Measurements from ENCODE around the gene MCM9.

The MCM9 gene

GRCh38 chr6:118865100-118865391 lies 69.9 kb downstream of the MCM9 start:
- DNase-seq (ENCODE audit: low read depth, low spot score): no peak

- DNase-seq (ENCODE audit: low read depth, low spot score): no peak
Measured at GRCh38 chr6:118864341-118865099, 70.4 kb downstream of the MCM9 start.

GRCh38 chr6:118862443-118862842 lies 72.5 kb downstream of the MCM9 start:
- no peak for DNase-seq (ENCODE audit: low read depth, low spot score)

GRCh38 chr6:118860880-118861279 lies 74.1 kb downstream of the MCM9 start:
- DNase-seq (ENCODE audit: low read depth, low spot score): no peak

- no peak for DNase-seq (ENCODE audit: low read depth, low spot score)
Measured at GRCh38 chr6:118860363-118860762, 74.6 kb downstream of the MCM9 start.

GRCh38 chr6:118859517-118860064 lies 75.4 kb downstream of the MCM9 start:
- DNase-seq (ENCODE audit: low read depth, low spot score): no peak

DNA sequence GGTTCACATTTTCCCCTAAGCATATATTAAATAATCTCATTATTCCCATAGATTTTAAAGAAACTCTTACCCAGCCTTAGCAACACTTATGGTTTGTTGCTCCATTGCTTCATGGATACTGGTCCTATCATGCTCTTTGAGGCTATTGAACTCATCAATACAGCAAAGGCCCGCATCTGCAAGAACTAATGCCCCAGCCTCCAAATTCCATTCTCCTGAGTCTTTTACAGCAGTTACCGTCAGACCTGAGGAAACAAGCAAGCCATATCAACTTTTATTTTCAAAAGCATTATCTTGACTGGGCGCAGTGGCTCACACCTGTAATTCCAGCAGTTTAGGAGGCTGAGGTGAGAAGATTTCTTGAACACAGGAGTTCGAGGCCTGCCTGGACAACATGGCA lies 78.7 kb downstream of the MCM9 start:
- DNase-seq (ENCODE audit: low read depth, low spot score): no peak

DNA sequence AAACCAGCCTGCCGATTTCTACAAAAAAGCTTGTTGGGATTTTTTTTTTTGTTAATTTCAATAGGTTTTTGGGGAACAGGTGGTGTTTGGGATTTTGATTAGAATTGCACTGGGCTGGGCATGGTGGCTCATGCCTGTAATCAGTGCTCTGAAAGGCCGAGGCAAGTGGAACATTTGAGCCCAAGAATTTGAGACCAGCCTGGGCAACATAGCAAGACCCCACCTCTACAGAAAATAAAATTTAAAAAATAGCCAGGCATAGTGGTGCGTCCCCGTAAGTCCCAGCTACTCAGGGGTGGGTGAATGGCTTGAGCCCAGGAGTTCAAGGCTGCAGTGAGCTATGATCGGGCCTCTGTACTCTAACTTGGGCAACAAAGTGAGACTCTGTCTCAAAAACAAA lies 81.6 kb downstream of the MCM9 start:
- DNase-seq (ENCODE audit: low read depth, low spot score): no peak

DNA sequence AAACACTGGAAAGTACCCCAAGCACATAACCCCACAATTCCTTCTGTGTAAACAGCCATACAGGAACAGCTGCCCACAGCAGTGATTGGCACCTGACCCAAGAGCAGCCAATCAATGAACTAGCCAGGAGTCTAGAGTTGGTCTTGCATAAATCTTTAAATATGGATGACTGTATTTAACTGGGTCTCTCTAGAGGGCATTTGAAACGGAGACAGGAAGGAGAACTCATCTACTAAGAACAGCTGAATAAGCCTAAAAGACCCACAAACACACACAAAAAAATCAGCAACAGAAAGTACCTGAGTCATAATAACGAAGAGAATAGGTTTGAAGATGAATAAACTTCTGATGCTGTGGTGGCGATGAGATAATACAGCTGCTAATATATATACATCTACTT lies 90.0 kb downstream of the MCM9 start:
- no peak for DNase-seq (ENCODE audit: low read depth, low spot score)

- peak; percentile 47 for DNase-seq (ENCODE audit: low read depth, low spot score)
Measured at GRCh38 chr6:118843685-118844390, 91.1 kb downstream of the MCM9 start.

DNA sequence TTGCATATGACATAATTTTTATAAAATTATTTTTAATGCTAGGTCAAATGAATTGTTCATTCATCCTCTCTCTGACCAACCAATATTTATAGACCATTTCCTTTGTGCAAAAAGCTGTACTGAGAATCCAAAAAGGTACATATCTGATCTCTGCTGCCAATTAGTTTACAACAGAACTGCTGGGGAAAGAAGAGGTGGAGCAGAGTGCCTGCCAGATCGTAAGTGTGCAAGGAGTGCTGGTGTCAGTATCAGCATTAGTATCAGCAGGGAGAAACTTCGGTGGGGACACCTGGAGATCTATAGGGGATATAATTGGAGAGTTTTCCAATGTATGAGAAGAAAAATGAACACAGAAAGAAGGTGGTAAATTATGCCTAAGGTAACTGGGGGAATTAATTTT lies 104.3 kb downstream of the MCM9 start:
- no peak for DNase-seq (ENCODE audit: low read depth, low spot score)

- no peak for DNase-seq (ENCODE audit: low read depth, low spot score)
Measured at GRCh38 chr6:118829817-118830478, 105.0 kb downstream of the MCM9 start.

DNA sequence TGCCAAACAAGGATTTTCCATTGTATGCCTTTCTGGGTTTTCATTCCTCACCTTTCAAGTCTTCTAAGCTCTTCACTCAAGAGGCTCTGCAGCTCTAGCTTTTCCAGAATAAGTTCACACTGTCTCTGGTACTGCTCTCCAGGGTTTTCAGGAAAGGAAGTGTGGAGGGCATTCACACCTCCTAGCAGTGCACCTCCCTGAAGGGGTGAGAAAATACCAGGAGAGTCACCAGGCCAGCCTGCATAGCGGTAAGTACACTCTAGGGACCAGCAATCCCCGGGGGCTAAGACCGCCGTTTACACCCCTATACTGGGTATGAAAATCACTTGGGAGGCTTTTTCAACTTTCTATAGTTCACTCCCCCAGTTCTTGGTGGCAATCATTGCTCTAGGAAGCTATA lies 108.9 kb downstream of the MCM9 start:
- DNase-seq (ENCODE audit: low read depth, low spot score): no peak

GRCh38 chr6:118825661-118826060 lies 109.3 kb downstream of the MCM9 start:
- no peak for DNase-seq (ENCODE audit: low read depth, low spot score)

DNA sequence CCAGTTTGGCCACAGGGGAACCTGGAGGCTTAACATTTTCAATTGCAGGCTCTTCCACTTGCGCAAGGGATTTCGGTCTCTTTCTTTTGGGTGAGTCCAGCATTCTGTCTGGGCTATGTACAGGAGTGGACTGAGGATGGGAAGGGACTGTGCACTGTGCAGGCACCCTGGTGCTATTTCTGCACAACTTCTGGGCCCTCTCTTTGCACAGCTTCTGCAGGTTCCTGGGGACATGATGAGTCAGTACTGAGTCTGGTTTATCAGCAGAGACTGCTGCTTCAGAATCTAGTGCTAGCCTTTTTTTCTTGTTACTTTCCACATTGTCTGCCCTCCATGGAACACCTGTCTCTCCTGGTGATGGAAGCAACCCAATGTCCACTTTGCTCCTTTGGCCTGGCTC lies 119.5 kb downstream of the MCM9 start:
- no peak for DNase-seq (ENCODE audit: low read depth, low spot score)

DNA sequence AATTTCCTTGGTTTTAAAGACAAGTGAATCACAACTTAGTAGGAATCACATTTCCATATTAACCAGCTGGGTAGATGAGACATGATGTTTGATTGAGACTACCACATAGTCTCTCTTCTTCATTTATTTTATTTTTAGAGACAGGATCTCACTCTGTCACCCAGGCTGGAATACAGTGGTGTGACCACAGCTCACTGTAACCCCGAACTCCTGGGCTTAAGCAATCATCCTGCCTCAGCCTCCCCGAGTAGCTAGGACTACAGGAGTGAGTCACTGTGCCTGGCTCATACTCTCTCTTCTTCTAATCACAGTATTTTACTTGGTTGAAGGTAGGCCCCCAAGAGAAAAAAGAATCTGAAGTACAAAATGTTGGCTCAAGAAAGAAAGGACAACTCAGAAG lies 121.2 kb downstream of the MCM9 start:
- peak; percentile 40 for DNase-seq (ENCODE audit: low read depth, low spot score)

GRCh38 chr6:118812970-118813369 lies 122.0 kb downstream of the MCM9 start:
- peak; percentile 13 for DNase-seq (ENCODE audit: low read depth, low spot score)

DNA sequence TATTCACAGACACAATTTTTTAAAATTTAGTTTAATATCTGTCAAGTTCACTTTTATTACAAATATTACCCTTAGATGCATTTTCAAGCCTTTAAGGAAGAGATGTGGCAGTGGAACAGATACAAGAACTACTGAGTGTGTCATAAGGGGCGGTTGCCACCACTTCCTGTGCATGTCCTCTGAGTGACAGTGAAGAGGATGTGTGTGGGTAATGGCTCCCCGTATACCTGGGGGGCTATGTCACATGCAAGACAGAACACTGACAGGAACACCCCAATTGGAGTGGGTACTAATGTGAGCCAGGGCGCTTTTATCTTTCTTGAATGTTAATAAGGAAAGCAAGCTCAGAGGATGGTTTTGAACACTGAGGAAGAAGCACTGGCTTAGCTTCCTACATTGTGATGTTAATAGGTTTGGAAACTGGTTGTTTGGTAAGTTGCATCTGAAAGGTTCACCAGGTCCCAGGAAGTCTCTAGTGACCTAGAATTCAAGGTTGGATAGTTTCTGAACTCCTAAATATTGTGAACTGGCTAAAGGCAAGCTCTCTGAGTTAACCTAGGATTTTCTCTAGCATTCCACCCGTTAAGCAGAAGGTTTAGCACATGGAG lies 124.4 kb downstream of the MCM9 start:
- DNase-seq (ENCODE audit: low read depth, low spot score): no peak

DNA sequence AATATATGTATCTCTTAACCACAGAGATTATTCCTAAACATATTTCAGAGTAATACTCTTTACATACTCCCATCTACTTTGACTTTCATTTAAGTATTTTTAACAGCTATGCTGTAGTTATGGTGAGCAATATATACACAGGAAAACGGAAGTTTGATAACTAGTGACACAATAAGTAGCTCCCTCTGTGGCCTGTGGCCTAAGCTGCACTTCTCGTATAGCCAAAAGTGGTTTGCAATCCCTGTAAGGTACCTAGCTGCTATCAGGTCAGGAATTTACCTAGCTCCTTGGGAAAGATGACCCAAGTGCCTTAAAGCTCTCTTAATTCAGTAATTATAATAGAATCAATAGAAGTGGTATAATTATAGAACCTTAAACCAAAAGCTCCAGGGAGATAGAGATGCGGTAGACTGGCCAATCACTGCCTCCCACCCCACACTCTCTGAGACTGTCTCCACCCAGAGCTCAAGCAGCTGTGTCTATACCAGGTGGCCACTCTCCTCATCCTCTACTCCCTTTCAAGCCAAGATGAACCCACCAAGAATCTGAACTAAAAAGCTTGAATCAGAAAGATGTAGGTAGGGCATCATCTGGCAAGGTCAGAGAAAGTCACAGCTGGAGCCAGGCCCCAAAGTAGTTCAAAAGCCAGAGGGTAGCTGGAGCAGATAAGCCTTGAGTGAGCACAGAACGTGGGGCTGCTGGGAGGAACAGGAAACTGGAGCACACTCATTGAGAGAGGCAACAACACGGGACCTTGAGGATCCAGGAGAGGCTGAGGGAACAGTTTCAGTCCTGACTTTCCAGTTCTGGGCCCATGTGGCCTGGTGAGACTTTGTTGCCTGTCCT lies 125.9 kb downstream of the MCM9 start:
- DNase-seq (ENCODE audit: low read depth, low spot score): no peak

DNA sequence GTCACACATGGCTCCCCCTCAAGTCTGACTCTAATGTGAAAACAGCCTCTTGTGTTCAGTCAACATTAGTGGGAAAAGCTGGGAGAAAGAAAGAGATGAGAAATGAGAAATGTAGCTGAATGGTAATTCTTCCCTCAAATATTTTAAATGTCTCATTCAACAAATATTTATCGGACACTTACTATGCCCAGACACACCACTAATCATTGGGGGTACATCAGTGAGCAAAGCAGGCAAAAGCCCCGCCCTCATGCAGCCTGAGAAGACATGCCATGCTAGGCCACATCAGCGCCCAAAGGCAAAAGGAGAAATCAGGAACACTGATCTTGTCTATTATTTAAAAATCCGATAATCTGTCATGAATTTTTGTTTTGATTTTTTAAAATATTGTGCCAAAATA lies 130.9 kb downstream of the MCM9 start:
- DNase-seq (ENCODE audit: low read depth, low spot score): no peak

DNA sequence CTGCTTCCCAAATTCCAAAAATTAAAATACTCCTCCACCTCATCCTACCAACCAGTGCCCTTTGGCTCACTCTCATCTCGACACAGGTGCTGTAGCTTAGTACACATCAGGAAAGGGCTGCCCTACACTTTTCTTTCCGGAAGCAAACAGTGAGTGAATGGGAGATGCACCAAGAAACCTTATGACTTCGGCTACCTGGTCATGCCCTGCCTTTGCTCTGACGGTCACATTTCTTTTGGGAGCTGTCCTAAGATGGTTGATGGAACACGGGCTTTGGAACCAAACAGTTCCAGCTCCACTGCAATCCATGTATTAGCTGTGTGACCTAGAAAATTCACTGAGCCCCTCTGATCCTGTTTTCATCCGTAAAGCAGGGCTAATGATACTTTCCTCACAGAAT lies 133.7 kb downstream of the MCM9 start:
- no peak for DNase-seq (ENCODE audit: low read depth, low spot score)
